Measurements from ENCODE around the gene TCN2. TPM values are rescaled to one million over a fixed set of nuclear protein-coding genes. Genes with fewer than 3 reads are reported as not detected.
A peak's percentile ranks its signal among the peaks of the same experiment; 100 is the strongest.

The TCN2 gene
- total and polyA plus RNA-seq, 12 donors, result 8.9 to 46.8 (median 14.8) TPM

DNA sequence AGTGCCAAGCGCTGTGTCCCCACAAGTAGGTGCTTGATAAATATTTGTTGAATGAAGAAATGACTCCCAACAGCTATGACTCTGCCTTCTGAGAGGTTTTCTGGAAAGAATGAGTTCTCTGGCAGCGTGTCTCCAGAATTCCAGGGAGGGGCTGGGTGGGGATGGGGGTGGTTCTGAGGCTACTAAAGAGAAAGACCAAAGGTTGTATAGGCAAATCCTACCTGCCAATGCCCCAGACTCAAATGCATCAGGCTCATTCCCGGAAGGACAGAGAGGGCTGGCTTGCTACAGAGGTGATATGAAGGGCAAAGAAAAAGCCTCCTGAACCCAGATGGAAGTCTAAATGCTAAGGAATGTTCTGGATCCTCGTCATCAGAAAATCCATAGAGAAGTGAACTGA, 58.8 kb downstream of the TCN2 start:
- no peak for ATAC-seq
- no peak overlapping the region for H3K27ac ChIP-seq
- peaks cover 0 to 22% (median 16%) of the 10 kb centered on the region in 9 donors for H3K4me1 ChIP-seq
- H3K36me3 ChIP-seq, result peaks cover 0 to 34% (median 6%) of the 10 kb centered on the region in 9 donors
- no peak overlapping the region for H3K4me3 ChIP-seq
- WGBS, 2 donors, result 92 to 95% methylated on average over 4 of the region's 4 CpGs
- TF ChIP-seq, protein P1, sequence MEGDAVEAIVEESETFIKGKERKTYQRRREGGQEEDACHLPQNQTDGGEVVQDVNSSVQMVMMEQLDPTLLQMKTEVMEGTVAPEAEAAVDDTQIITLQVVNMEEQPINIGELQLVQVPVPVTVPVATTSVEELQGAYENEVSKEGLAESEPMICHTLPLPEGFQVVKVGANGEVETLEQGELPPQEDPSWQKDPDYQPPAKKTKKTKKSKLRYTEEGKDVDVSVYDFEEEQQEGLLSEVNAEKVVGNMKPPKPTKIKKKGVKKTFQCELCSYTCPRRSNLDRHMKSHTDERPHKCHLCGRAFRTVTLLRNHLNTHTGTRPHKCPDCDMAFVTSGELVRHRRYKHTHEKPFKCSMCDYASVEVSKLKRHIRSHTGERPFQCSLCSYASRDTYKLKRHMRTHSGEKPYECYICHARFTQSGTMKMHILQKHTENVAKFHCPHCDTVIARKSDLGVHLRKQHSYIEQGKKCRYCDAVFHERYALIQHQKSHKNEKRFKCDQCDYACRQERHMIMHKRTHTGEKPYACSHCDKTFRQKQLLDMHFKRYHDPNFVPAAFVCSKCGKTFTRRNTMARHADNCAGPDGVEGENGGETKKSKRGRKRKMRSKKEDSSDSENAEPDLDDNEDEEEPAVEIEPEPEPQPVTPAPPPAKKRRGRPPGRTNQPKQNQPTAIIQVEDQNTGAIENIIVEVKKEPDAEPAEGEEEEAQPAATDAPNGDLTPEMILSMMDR (IDR thresholded peaks at IDR 0.05), result no peak
- DNase-seq, result no peak
- H3K27me3 ChIP-seq, result peaks cover 0 to 9% (median 0%) of the 10 kb centered on the region in 7 donors
- intact Hi-C loops (cut with DNase I), result loop anchor here in 1 of 10 donors (2.0 kb wide), 1 partner anchor 31 kb away; the partner anchor contains the start of gene SLC35E4
- no peaks in the 10 kb centered on the region for H3K9me3 ChIP-seq

DNA sequence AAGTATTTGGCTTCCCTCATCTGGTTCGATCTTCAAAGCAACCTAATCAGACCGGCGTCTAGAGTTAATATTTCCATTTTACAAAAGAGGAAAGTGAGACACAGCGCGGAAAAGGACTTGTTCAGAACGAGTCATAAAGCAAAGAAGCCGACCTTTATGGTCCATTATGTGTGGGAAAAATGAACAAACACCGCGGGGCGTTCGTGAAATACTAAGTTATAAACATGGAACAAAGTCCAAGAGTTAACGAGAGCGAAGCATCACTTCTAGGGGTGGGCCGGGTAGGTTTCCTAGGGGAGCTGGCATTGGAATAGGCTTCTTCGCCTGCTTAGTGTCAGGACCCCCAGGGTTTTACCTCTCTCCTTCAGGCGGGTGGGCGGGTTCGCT, 60.1 kb downstream of the TCN2 start:
- TF ChIP-seq, protein P1 (IDR thresholded peaks at IDR 0.05), result no peak
- 3% methylated on average over 18 of the region's 18 CpGs for WGBS, 2 donors

DNA sequence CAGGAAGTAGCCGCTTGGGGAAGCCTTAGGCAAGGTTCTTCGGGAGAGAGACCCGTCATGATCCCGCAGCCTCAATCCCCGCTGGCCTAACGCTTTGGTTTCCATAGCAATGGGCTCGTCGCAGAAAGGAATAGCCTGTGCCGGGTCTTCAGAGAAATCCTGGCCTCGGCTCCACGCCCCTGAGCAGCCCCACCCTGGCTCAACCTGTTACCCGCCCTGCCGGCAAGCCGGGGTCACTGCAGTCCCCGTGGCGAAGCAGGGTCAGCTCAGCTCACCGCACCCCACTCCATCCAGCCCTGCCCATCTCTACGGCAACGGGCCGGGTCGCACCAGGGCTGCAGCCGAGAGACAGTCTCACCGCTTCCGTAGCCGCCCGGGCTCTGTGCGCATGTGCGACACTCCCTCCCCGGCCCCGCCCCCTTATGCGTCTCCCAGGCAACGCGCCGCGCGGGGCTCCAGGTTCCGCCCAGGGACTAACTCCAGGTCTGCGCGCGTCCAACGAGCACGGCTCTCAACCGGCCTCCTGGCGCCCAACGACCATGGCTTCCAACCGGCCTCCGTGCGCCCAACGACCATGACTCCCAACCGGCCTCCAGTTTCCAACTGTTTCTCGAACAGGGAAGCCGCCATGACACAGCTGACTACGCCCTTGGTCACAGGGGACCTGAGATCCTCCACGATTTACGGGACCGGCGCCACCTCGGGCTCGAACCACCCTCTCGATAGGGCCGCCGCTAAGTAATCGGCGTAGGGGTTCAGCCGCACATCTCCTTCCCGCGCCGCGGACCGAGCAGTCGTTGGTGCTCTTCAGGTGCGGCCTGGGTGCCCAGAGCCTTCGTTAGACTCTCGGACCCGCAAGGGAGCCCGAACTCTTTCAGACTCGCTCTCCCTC, 60.8 kb downstream of the TCN2 start, which contains the start of gene DUSP18:
TSS of gene DUSP18 (minus strand) at position 382 of the 892 bp plus-strand sequence. CDS start 3,872 bp downstream, outside the sequence.
- Histone ChIP-seq H3K9me3 (no peaks in the 10 kb centered on the region), H3K36me3 (peaks cover 0 to 19% (median 6%) of the 10 kb centered on the region in 9 donors), H3K4me1 (peaks cover 0 to 22% (median 16%) of the 10 kb centered on the region in 9 donors), H3K27ac (peak within 1 kb of the TSS in 7 of 10 donors; percentile 28 to 83 (median 56)), H3K4me3 (peak within 1 kb of the TSS; percentile 54 to 96 (median 86)), H3K27me3 (peaks cover 0 to 9% (median 0%) of the 10 kb centered on the region in 7 donors)
- ATAC-seq, result peak; percentile 99 to 100 (median 99)
- TF ChIP-seq, protein P1 (IDR thresholded peaks at IDR 0.05), result peak; percentile 10 to 48 (median 41)
- intact Hi-C loops (cut with DNase I), result loop anchor here in 2 of 10 donors (1.0 to 2.0 kb wide), 2 partner anchors 32 to 33 kb away; partner anchors contain the start of gene SLC35E4 (in 2 of the 2)
- peak; percentile 92 to 96 for DNase-seq
- 0 to 1% methylated on average over 72 to 77 of the region's 77 CpGs for WGBS, 2 donors

More for the DNA sequence above, 60.1 kb downstream of the TCN2 start:
- peaks cover 0 to 22% (median 16%) of the 10 kb centered on the region in 9 donors for H3K4me1 ChIP-seq
- H3K36me3 ChIP-seq, result peaks cover 0 to 26% (median 6%) of the 10 kb centered on the region in 9 donors
- DNase-seq (no peak), ATAC-seq (peak in 1 of 8 donors; percentile 2)
- H3K9me3 ChIP-seq, result no peaks in the 10 kb centered on the region
- intact Hi-C loops (cut with DNase I), result loop anchor here in 2 of 10 donors (1.0 to 2.0 kb wide), 2 partner anchors 32 kb away; partner anchors contain the start of gene SLC35E4 (in 2 of the 2)
- peak overlapping the region in 6 of 10 donors; percentile 43 to 83 (median 62) for H3K27ac ChIP-seq
- H3K27me3 ChIP-seq, result peaks cover 0 to 9% (median 0%) of the 10 kb centered on the region in 7 donors
- H3K4me3 ChIP-seq, result peak overlapping the region; percentile 54 to 96 (median 86)

- H3K36me3 ChIP-seq, result peaks cover 0 to 13% (median 2%) of the 10 kb centered on the region in 9 donors
- H3K9me3 ChIP-seq, result no peaks in the 10 kb centered on the region
- peak overlapping the region; percentile 54 to 96 (median 86) for H3K4me3 ChIP-seq
- H3K4me1 ChIP-seq, result peaks cover 0 to 22% (median 16%) of the 10 kb centered on the region in 9 donors
- TF ChIP-seq, protein P1 (IDR thresholded peaks at IDR 0.05), result no peak
- DNase-seq, result no peak
- WGBS, 2 donors, result 22 to 33% methylated on average over 10 of the region's 10 CpGs
- ATAC-seq, result peak in 2 of 8 donors; percentile 9 to 34
- intact Hi-C loops (cut with DNase I), result no loop called here
- peak overlapping the region in 5 of 10 donors; percentile 54 to 83 (median 68) for H3K27ac ChIP-seq
- peaks cover 0 to 9% (median 0%) of the 10 kb centered on the region in 7 donors for H3K27me3 ChIP-seq
Observed at GRCh38 chr22:30668386-30668710, 61.4 kb downstream of the TCN2 start.
